Dedifferentiated amniotic fluid mesenchymal stem cell (primary cell): ENCODE measurements around the gene HOXA1.

Experiments used
- DNase-seq: peaks from one replicate; pipeline ENCODE4 v3.0.0-alpha.2; 2016; ENCODE audit errors: extremely low spot score

HOXA1 gene

DNA sequence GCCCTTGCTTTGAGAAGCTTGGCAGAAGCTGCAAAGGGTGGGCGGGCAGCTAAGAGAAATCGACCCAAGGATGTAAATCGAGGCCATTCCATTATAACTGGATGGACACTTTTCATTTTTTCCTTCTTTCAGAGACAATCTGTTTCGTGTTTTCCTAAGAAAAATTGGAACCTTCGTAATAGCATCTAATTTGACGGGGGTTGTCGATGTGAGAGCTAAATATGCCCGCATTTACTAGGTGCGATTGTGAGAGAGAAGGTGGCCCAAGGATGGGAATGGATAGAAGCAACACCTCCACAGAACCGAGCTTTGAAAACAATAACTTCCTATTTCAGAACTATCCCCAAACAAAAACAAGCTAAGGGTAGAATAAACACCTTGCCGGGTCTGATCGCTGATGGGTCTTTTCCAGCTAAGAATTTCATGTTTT, 35.6 kb upstream of the HOXA1 start:
- no peak for DNase-seq

DNA sequence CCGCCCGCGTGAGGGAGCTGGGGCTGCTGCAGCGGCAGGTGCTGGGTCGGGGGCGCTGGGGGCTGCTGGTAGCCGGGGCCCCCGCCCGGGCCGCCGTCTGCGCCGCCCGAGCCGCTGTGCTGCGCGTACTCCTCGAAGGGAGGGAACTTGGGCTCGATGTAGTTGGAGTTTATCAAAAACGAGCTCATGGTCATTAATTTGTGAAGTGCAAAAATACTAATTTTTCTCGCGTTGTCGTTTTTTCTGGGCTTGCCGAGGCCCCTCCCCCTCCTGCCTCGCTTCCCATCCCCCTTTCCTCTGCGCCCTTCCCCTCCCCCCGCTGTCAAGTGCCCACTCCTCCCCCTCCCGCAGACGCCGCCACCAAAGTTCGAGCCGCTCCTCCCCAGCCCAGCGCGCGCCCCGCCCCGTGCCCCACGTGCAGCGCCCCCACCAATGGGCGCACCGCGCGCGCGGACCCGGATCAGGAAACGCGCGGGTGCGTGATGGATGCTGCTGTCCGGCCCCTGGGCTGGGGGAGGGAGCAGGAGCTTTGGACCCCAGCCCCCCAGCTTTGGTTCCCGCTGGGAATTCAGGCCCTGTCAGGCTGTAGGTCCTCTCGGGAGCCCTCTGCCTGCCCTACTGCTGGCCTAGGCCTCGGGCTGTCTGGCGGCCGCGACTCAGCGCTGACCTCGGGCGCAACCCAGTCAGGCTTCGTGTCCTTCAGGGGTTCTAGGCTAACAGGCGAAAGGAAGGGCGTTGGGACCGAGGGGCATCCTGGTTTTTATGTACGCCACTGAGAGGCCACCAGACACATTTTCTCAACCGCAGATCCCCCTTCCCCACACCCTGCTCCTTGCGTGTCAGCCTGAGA, 35.0 kb upstream of the HOXA1 start, which contains the start of gene HOXA4:
Gene HOXA4, minus strand, starts transcription at position 218 of the 850 bp plus-strand sequence. Its CDS starts 24 bp downstream, at position 194.
- no peak for DNase-seq

DNA sequence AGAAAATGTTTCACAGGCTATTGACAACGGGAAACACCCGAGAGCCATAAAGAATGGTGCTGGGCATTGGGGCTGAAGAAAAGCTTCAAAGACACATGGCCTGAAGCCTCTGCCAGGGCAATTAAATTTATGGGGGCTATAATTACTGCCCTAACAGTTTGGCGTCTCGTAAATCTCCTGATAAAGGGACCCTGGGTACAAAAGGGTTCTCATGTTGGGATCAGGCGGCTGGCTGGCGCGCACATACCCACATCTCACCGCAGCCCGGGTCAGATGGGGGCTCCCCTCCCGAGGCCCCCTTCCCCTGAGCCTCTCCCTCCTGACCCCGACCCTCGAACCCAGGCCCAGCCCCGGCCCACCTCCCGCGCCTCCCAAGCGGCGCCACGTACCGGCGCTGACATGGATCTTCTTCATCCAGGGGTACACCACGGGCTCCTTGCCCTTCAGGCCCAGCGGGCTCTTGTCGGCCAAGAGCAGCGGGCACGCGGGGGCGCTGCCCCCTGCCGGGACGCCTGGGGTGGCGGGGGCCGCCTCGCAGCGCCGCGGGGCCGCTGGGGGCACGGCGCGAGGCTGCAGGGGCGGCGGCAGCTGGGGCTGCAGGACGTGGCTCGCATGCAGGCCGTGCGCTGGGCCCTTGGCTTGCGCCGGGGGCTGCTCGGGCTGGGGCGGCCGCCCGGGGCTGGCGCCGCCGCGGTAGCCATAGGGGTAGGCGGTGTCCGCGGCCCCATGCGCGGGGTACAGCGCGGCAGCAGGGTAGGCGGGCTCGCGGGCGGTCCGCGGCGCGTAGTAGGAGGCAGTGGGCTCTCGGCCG, 34.1 kb upstream of the HOXA1 start:
- no peak for DNase-seq

DNA sequence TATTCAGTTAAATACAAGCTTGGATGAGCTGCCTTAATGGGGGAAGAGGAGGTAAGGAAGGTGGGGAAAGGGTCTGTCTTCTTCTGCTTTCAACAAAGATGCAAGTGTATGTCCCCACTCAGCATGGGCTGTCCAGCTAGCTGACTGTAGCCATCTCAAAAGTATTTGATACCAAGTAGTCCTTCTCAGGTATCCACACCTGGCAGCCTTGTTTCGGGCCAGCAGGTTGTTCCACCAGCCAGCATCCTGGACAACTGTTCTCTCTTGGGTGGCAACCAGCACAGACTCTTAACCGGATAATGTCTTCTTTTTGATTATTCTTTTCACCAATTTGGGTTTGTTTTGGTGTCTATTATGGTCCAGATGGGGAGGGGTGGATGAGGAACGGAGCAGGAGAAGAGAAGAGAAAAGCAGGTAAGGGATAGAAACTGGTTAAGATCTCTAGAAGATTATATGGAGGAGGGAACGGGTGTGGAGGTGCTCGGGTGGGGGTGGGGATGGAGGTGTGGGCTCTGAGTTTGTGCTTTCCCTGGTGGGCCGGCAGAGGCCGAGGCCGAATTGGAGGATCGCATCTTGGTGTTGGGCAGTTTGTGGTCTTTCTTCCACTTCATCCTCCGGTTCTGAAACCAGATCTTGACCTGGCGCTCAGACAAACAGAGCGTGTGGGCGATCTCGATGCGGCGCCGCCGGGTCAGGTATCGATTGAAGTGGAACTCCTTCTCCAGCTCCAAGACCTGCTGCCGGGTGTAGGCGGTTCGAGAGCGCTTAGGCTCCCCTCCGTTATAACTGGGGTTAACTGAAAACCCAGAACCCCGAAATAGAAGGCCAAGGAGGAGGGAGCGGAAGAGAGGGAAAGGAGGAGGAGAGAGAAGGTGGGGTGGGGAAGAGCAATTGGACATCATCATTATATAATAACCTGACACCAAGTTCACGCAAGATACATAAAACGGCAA, 33.3 kb upstream of the HOXA1 start:
- no peak for DNase-seq

DNA sequence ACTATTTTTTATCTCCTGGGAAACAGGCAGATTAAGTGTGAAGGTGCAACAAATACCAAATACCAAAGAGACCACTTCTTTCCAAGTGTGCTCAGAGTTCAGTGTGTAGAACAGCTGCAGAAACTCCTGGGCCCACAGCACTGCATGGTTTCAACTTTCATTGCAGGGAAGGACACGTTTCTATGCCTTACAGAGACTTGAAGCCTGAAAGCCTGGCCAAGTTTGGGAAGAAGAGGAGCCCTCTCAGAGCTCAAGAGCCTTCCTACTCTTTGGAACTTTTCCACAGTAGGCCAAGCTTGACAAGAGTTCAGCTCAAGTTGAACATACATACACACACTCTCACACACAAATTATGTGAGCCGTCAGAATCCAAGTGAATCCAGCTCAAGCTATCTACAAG, 32.2 kb upstream of the HOXA1 start:
- no peak for DNase-seq

DNA sequence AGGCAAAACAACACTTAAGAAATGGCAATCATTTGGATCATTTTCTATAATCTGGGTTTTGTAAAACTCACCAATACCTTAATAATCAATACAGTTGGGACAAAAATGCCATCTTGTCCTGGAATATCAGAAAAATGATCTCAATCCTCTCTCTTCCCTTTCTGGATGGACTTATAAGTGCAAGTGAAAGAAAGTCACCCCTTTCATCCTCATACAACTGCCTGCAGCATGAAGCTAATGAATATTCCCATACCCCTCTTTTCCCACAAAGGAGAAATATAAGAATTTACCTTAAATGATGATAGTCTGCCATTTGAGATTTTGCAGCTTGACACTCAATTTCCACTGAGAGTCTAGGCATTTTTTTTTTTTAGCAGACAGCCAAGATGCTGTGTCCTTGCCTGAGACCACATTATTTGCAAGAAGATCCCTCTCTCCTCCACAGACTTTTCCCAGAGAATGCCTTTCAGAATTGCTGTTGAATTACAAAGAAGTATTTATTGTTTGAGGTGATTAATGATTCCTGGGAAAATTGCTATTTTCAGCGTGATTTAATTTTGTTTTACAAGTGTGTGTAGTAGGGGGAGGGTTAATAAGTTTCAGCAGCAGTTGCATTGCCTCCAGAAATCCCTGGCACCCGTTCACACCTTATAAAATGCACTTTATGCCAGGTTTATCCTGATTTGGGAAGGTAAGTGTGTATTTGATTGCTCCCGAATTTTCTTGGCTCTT, 31.0 kb upstream of the HOXA1 start:
- DNase-seq: no peak

DNA sequence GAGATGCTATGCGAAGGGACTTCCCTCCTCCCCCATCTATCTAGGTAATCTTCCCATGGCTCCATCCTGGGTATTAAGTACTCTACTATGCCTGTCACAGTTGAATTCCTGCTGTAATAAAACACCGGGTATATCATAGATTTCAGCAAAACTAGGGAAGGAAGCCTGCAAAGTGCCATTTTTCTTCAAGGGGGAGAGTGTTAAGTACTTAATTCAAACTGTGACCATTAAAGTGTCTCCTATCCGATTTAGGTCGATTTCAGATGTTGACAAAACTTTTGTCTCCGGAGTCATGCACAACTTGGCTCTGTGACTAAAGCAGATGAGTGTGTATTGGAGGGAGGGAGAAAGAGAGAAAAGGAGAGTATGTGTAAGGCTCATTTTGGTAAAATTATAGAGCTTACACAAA, 30.2 kb upstream of the HOXA1 start:
- no peak for DNase-seq

DNA sequence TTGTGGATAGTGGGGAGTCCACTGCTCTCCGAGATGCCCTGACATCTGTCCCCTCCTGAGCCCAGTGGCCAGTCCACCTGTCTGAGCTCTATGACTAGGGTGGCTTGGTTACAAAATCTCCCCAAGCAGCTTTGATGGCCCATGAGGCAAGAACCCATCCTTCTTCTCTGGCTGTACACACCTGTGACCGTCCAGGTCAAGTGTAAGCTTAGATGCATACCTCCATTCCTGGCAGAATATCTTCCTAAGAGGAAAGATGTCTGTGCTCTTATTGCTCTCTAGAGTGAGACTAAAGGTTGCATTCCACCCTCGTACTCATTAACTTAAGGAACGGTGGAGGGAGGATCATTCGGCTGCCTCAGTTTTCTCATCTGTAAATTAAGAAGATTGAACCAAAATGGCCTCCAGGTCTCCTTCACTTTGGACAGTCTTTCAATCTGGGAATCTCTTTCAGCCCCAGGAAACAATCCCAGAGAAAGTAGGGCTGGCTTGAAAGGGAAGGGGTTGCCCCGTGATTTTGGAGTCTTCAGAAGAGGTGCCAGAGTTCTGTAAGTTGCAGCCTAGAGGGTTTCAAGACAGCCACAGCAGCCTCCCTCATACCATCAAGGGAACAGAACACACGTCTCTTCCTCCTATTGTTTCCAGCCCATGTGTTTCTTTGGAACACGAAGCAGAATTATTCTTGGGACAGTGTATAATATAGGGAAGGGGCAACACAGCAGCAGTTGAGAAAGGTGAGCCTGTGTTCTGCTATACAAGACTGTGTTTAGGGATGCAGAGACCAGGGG, 29.3 kb upstream of the HOXA1 start:
- no peak for DNase-seq

DNA sequence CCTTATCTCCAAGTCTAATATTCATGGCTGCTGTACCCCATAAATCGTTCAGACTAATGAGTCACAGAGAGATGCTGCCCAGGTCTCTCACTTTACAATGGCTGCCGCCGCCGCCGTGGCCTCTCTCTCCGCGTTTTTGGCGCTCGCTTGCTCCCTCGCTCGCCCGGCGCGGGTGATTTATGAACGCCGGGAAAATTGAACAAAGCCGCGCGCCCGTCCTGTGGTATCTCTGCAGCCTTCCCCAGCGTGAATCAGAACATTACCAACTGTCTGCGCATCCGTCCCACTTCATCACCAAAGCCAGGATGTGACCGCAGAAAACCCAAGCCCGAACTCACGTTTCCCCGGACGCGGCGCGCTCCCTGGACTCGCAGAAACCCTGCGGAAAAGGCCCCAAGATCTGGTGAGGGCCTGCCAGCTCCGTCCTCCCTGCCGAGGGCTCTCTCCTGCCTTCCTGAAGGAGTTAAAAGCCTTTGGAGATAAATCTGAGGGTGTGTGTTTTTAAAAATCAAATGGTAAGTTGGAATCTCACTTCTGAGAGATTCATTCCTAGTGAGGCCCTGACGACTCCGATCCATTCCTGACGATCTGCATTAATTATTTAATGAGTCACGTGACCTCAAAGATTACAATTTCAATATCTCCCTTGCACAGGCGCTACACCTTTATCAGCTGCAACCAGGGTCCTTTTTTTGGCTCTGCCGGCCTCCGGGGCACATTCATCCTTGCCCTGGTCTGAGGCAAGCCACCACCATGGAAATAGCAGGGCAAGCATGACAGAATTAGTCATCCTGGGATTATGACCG, 28.5 kb upstream of the HOXA1 start:
- no peak for DNase-seq

DNA sequence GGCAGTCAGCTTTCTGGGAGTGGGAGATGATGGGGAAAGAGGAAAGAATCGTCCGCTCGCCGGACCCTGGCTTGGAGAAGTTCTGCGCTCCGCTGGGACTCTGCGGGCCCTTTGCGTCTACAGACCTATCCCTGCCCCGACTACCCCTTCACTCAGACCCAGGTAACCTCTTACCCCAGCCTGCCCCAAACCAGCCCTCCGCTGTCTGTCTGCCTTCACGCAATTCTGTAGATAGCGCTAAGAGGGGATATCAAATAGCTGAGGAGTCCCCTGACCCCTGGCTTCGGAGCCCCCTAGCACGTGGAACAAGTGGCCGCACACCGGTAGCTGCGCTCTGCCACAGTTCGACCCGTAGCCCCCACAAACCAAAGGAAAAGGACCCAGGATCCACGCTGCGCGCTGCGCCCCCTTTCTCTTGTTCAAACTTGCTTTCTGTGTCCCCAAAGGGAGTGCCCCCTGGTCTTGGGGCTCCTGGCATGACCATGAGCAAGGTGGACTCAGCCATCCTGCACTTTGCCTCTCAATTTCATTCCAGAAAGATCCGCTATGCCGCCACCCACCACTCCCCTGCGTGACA, 27.8 kb upstream of the HOXA1 start:
- DNase-seq: no peak

DNA sequence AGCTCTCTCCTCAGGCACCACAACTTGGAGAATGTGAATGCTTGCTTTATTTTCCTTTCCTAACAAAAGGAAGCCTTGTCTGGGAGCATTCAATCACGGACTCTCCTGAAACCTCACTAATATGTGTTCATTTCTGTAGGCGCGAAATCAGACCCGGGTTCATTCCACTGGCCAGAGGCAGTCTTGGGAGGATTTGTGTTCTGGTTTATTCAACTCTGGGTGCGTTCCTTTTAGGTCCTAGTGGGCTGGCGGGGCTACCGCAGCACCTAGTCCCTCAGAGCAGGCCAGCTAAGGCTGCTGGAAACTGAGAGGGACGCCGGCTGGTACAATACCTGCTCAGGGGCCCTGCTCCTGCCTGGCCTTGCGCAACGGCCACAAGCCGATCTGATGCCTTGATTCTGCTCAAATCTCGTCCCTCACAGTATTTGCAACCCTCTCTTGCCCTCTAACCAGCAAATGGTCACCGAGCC, 27.2 kb upstream of the HOXA1 start:
- DNase-seq: no peak

DNA sequence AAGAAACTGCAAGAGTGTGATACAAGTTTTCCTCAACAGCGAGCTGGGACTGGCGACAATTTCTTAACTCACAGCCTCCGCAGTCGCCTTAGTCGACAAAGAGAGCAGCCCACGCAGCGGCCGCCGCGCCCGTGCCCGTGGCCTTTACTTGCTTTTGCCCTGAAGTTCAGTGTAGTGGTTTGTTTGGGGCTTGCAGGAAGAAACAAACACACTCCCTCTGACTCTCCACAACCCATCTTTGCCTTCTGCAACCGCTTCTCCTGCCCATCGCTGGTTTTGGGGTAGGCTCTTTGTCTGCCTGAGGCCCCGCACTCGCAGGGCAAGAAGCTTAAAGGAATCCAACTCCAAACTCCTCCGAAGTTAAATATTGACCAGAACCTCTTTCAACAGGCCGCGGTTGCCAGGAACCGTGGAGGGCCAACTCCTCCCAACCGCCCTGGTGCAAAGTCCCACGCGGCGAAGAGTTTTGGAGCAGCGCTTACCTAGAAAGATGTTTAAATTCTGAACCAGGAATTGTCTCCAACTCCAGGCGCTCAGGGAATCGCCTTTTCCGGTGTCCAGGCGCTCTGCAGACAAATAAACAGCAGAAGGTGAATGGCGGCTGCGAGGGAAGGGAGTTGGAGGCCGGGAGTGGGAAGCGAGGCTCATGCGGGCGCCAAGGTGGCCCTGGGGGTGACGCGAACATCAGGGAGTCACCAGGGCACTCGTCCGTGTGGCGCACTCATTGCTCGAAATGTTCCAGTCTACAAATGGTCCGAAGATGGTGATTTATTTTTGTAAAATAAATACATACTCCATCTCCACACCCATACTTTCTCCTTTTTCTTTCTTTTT, 26.5 kb upstream of the HOXA1 start:
- DNase-seq: no peak

DNA sequence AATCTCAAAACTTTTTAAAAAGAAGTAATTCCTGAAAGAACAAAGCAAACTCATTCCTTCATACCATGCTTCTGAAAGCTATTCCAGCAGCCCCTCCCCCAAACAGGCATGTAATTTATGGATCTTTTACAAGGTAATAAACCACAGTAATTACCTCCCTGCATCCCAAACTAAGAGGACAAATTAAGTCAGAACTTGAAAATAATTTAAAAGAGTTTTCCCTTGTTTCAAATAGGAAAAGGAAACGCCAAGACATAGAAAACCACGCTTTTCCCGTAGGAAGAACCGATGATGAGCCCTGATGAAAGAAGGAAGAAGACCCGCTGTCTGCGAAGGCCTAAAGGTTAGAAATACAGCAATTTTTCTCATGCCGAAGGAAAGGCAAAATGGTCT, 25.9 kb upstream of the HOXA1 start:
- DNase-seq: no peak

DNA sequence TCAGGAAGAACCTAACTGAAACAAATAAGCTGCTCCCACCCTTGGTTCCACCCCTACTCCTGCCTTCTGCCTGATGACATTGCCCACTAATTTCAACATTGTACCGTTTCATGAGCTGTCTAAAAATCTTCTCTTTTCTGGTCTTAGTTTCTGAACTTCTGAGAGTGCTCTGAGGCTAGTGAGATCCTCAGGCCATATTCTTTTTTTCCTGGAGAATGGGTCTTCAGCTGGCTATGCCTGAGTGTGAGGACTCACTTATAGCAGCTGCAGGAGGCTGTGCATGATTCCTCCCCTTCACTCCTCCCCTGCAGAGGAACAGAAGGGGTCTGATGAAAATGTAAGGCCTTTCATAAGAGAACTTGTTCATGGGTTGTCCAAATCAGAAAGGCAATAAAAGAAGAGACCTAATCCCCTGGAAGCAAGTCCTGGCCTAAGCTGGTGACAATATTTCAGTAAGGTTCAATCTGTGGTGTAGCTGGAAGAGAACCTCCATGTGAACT, 23.7 kb upstream of the HOXA1 start:
- DNase-seq: no peak

DNA sequence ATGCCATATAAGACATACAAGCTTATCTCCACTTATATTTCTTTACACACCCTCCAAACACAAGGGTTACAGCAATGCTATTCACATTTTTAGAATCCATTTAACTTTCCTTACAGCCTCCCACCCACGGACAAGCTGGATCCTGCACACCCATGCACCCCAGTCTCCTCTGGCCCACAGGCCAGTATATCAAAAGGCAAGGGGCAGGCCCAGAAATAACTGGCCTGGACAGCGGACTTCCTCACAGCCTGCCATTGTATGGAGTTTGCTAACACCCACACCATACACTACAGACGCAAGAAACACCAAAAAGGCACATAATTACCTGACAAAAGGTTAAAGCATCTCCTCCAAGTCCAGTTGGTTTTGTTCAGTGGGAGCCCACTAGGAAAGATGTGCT, 22.8 kb upstream of the HOXA1 start:
- no peak for DNase-seq

DNA sequence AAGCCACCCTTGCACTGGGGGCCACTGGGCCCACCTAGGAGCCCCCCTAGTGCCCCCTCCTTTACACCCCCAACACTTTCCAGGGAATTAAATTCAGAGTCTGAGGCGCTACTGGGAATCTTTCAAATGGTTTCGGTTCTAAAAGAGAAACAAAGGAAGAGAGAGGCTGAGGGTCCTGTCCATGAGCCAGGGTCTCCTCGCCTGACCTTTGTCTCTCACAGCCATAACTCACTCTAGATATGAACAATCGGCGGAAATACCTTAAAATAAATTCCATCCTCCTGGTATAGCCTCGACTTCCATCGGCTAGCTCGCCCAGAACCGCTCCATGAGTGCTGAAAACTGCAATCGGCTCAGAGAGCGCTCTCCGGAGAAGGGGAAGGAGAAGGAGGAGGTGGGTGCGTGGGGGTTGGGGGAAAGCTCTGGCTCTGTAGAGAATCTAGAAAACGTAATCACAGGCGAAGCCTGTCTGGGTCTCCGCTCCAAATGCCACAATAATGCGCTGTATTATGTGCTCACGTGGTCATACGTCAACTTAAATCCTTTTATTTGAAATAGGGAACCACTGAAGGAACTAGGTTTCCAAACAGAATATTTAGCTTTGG, 22.2 kb upstream of the HOXA1 start:
- DNase-seq: no peak
